ENCODE data around the gene C16orf92.

- no peak for TF ChIP-seq YY1 (IDR thresholded peaks at IDR 0.05; ENCODE audit: insufficient read depth, insufficient read length)
- TF ChIP-seq ZNF274 (IDR thresholded peaks at IDR 0.05; ENCODE audit: low read depth, low read length): no peak
Measured at GRCh38 chr16:29990883-29991570, 32.0 kb upstream of the C16orf92 start.
